Nephron progenitor cell (in vitro differentiated cells): ENCODE measurements around the gene R3HDM1.
"Not testable (repeated sequence)": the region's sequence is repeated elsewhere in the genome, so short reads cannot be mapped to it uniquely, and the experiment has no call there.

Source experiments
- DNase-seq: peaks from one replicate; pipeline ENCODE4 v3.0.0; 2021
- H3K27ac Mint-ChIP-seq: 2 replicates; pipeline ENCODE4 v1.8.0; 2021; ENCODE audit warnings: mild to moderate bottlenecking, moderate library complexity, mixed read lengths
- H3K27me3 Mint-ChIP-seq: 2 replicates; pipeline ENCODE4 v1.8.0; 2021; ENCODE audit warnings: mild to moderate bottlenecking, low read depth, mixed read lengths; ENCODE audit not compliant: poor library complexity
- H3K36me3 Mint-ChIP-seq: 2 replicates; pipeline ENCODE4 v1.8.0; 2021; ENCODE audit warnings: low read depth, mixed read lengths
- H3K4me1 Mint-ChIP-seq: 2 replicates; pipeline ENCODE4 v1.8.0; 2021; ENCODE audit warnings: mixed read lengths
- H3K4me3 Mint-ChIP-seq: 2 replicates; pipeline ENCODE4 v1.8.0; 2021; ENCODE audit warnings: mild to moderate bottlenecking, moderate library complexity, mixed read lengths
- H3K9me3 Mint-ChIP-seq: 2 replicates; pipeline ENCODE4 v1.8.0; 2021; ENCODE audit warnings: mild to moderate bottlenecking, moderate library complexity, mixed read lengths
- CTCF ChIP-seq: fragments of 200-600 bp; sonication (generic); IDR thresholded peaks from 2 replicates; pipeline ENCODE4 v1.5.0; 2021; ENCODE audit warnings: antibody characterized with exemption

The R3HDM1 gene

DNA sequence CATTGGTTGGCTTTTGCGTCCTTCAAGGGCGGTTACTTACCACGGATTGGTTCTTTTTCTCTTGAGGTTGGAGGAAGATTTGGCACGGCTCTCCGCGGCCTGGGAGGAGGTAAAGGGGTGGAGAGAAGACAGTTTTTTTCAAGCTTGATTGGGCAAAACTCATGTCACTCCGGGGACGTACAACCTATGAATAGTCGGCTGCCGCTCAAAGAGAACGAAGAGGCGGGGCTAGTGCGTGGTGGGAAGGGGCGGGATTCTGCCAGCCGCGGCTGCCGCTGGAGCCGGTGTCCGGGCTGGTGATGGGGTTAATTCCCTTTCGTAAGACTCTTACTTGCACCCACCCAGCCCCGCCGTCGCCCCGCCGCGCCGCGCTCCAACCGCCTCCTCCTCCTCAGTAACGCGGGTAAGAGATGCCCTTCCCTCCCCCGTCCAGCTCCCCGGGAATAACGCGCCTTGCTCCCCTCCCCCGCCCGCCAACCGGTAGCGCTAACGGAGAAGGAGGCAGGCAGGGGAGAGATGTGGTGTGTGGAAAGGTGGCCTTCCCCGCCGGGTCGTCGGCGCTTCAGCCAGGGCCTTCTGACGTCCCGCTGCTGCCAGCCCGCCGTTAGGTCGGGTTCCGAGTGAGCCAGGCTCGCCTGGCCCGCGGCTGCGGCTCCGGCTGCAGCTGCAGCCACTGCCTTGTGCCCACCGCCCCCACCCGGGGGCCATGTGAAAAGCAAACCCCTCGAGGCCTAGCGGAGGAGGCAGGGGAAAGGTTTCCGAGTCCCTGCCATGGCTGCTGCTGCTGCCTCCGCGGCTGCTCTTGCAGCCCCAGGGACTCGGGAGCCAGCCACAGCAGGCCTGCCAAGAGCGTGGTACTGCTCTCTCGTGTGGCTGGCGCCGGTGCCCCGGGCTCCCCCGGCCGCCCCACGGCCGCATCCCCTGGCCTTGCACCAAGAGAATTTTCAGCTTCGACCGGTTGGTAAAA lies at the start of gene R3HDM1:
TSS of gene R3HDM1 (plus strand) at position 254 of the 967 bp plus-strand sequence. CDS start 73,362 bp downstream, outside the sequence.
- Mint-ChIP-seq H3K9me3 (peaks cover 32% of the 10 kb centered on the region), H3K4me3 (no peak within 1 kb of the TSS), H3K4me1 (peaks cover 29% of the 10 kb centered on the region), H3K36me3 (peaks cover 58% of the 10 kb centered on the region), H3K27ac (peak within 1 kb of the TSS; percentile 87), H3K27me3 (no peaks in the 10 kb centered on the region)
- DNase-seq = peak; percentile 95
- no peak for TF ChIP-seq CTCF

DNA sequence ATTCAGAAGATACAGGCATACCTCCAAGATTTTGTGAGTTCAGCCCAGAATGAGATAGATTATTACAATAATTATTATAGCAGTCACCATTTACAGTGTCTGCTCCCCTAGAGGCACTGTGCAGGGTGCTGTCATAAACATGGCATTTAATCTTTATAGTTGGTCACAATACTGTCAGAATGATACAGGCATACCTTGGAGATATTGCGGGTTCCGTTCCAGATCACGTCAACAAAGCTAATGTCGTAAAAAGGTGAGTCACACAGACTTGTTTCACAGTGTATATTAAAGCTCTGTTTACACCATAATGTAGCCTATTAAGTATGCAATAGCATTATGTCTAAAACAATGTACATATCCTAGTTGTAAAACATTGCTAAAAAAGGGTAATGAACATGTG lies 45.8 kb upstream of the R3HDM1 start:
- peaks cover 64% of the 10 kb centered on the region for H3K9me3 Mint-ChIP-seq
- H3K36me3 Mint-ChIP-seq = peaks cover 69% of the 10 kb centered on the region
- H3K4me3 Mint-ChIP-seq = no peak overlapping the region
- H3K27ac Mint-ChIP-seq = no peak overlapping the region
- no peak for DNase-seq
- no peaks in the 10 kb centered on the region for H3K27me3 Mint-ChIP-seq
- TF ChIP-seq CTCF = no peak
- no peaks in the 10 kb centered on the region for H3K4me1 Mint-ChIP-seq

- Mint-ChIP-seq H3K36me3 (peaks cover 88% of the 10 kb centered on the region), H3K27ac (no peak overlapping the region), H3K4me3 (no peak overlapping the region), H3K27me3 (no peaks in the 10 kb centered on the region), H3K4me1 (no peaks in the 10 kb centered on the region), H3K9me3 (peaks cover 46% of the 10 kb centered on the region)
- DNase-seq = no peak
- no peak for TF ChIP-seq CTCF
Observed at GRCh38 chr2:135490376-135490775, 40.9 kb upstream of the R3HDM1 start.

DNA sequence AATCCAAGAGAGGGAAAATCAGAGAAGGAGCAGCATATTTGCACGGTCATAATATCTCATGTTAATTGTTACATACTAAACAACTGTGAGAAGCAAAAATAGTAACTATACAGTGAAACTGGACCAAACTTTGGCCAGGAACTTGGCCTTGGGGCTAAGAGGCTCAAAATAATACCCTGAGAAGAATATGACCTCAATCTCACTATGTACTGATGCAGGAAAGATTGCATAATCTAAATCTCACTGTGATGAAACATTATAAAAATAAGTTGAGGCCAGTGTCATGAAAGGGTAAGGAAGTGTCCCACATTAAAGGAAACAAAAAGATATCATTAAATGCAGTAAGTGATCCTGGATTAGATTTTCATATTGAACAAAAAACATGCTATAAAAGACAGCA lies 36.8 kb upstream of the R3HDM1 start:
- no peak for DNase-seq
- Mint-ChIP-seq H3K27ac (no peak overlapping the region), H3K9me3 (peaks cover 40% of the 10 kb centered on the region), H3K4me1 (no peaks in the 10 kb centered on the region), H3K36me3 (peaks cover 89% of the 10 kb centered on the region), H3K27me3 (no peaks in the 10 kb centered on the region), H3K4me3 (no peak overlapping the region)
- no peak for TF ChIP-seq CTCF

- no peak overlapping the region for H3K27ac Mint-ChIP-seq
- H3K27me3 Mint-ChIP-seq = no peaks in the 10 kb centered on the region
- DNase-seq = no peak
- H3K4me3 Mint-ChIP-seq = no peak overlapping the region
- TF ChIP-seq CTCF = no peak
- peaks cover 89% of the 10 kb centered on the region for H3K36me3 Mint-ChIP-seq
- no peaks in the 10 kb centered on the region for H3K4me1 Mint-ChIP-seq
- peaks cover 39% of the 10 kb centered on the region for H3K9me3 Mint-ChIP-seq
Observed at GRCh38 chr2:135494917-135495316, 36.4 kb upstream of the R3HDM1 start.

DNA sequence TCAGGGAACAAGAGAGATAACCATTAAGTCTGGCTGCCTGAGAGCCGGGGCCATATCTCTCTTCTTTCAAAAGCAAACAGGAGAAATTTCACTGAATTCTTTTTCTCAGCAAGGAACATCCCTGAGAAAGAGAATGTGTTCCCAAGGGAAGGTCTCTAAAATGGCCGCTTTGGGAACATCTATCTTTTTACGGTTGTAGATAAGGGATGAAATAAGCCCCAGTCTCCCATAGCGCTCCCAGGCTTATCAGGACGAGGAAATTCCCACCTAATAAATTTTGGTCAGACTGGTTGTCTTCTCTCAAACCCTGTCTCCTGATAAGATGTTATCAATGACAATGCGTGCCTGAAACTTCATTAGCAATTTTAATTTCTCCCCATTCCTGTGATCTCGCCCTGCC lies 32.7 kb upstream of the R3HDM1 start:
- DNase-seq, H3K27me3 Mint-ChIP-seq, H3K4me3 Mint-ChIP-seq, H3K4me1 Mint-ChIP-seq, H3K27ac Mint-ChIP-seq: not testable (repeated sequence)
- peaks cover 98% of the 10 kb centered on the region for H3K36me3 Mint-ChIP-seq
- peaks cover 49% of the 10 kb centered on the region for H3K9me3 Mint-ChIP-seq
